T-helper 1 cell treated with Interleukin-12 subunit alpha and Interleukin-12 subunit beta and Interleukin-4 antibody, amounts not matched to agents 30 ng/mL and 1 ng/mL, for 36 hours (primary cell): ENCODE results near the gene ATP1A4. TPM values are rescaled to one million over a fixed set of nuclear protein-coding genes. Genes with fewer than 3 reads are reported as not detected.
"Not testable (repeated sequence)": the region's sequence is repeated elsewhere in the genome, so short reads cannot be mapped to it uniquely, and the experiment has no call there.

Experiments used
- intact Hi-C: fragments of 100-400 bp; cut with micrococcal nuclease; formaldehyde crosslinking; loops from one replicate; pipeline ENCODE4 v1.15.1; 2024
- total RNA-seq: library from RNA; stranded (reverse); gene quantifications from 2 replicates; pipeline ENCODE4 v1.2.3, GENCODE V29; 2022

Gene ATP1A4
- not detected in 2 replicates for total RNA-seq

- intact Hi-C loops: no loop called here
Measured at GRCh38 chr1:160151303-160151702, at the start of gene ATP1A4. TSS of gene ATP1A4 (plus strand) at chr1:160151603. CDS start at chr1:160152041, 438 bp downstream.

GRCh38 chr1:160101717-160102522 is 49.5 kb upstream of the ATP1A4 start:
- intact Hi-C loops: loop anchor here (1.0 to 5.0 kb wide), 5 partner anchors 90 to 274 kb away; partner anchors contain the start of genes CASQ1 and PEA15

GRCh38 chr1:160103658-160104408 is 47.6 kb upstream of the ATP1A4 start:
- intact Hi-C loops: loop anchor here (5.0 kb wide), 1 partner anchor 88 kb away; the partner anchor contains the start of gene CASQ1

- intact Hi-C loops: loop anchor here (5.0 kb wide), 1 partner anchor 88 kb away; the partner anchor contains the start of gene CASQ1
Measured at GRCh38 chr1:160104486-160104885, 46.9 kb upstream of the ATP1A4 start.

GRCh38 chr1:160105155-160105554 is 46.2 kb upstream of the ATP1A4 start:
- intact Hi-C loops: no loop called here

- intact Hi-C loops: no loop called here
Measured at GRCh38 chr1:160107512-160107911, 43.9 kb upstream of the ATP1A4 start.

- intact Hi-C loops: loop anchor here (1.0 kb wide), 1 partner anchor 143 kb away; no protein-coding TSS in a partner anchor
Measured at GRCh38 chr1:160108888-160109662, 42.3 kb upstream of the ATP1A4 start.

- intact Hi-C loops: loop anchor here (1.0 kb wide), 1 partner anchor 143 kb away; no protein-coding TSS in a partner anchor
Measured at GRCh38 chr1:160109686-160110085, 41.7 kb upstream of the ATP1A4 start.

GRCh38 chr1:160111462-160111861 is 39.9 kb upstream of the ATP1A4 start:
- intact Hi-C loops: not testable (repeated sequence)

GRCh38 chr1:160112357-160112756 is 39.0 kb upstream of the ATP1A4 start:
- intact Hi-C loops: no loop called here

- intact Hi-C loops: no loop called here
Measured at GRCh38 chr1:160113407-160113806, 38.0 kb upstream of the ATP1A4 start.

- intact Hi-C loops: no loop called here
Measured at GRCh38 chr1:160114085-160114484, 37.3 kb upstream of the ATP1A4 start.

- intact Hi-C loops: no loop called here
Measured at GRCh38 chr1:160115545-160116282, 35.7 kb upstream of the ATP1A4 start, which contains the start of gene ATP1A2. TSS of gene ATP1A2 (plus strand) at chr1:160115759. CDS start at chr1:160115862, 103 bp downstream.

- intact Hi-C loops: no loop called here
Measured at GRCh38 chr1:160116283-160117147, 34.9 kb upstream of the ATP1A4 start.

- intact Hi-C loops: no loop called here
Measured at GRCh38 chr1:160117300-160117699, 34.1 kb upstream of the ATP1A4 start.

GRCh38 chr1:160117709-160118183 is 33.7 kb upstream of the ATP1A4 start:
- intact Hi-C loops: no loop called here

GRCh38 chr1:160118928-160119327 is 32.5 kb upstream of the ATP1A4 start:
- intact Hi-C loops: no loop called here

GRCh38 chr1:160120797-160121196 is 30.6 kb upstream of the ATP1A4 start:
- intact Hi-C loops: no loop called here

- intact Hi-C loops: no loop called here
Measured at GRCh38 chr1:160121388-160121787, 30.0 kb upstream of the ATP1A4 start.
